ENCODE results near the gene CRACR2B.

Gene CRACR2B

DNA sequence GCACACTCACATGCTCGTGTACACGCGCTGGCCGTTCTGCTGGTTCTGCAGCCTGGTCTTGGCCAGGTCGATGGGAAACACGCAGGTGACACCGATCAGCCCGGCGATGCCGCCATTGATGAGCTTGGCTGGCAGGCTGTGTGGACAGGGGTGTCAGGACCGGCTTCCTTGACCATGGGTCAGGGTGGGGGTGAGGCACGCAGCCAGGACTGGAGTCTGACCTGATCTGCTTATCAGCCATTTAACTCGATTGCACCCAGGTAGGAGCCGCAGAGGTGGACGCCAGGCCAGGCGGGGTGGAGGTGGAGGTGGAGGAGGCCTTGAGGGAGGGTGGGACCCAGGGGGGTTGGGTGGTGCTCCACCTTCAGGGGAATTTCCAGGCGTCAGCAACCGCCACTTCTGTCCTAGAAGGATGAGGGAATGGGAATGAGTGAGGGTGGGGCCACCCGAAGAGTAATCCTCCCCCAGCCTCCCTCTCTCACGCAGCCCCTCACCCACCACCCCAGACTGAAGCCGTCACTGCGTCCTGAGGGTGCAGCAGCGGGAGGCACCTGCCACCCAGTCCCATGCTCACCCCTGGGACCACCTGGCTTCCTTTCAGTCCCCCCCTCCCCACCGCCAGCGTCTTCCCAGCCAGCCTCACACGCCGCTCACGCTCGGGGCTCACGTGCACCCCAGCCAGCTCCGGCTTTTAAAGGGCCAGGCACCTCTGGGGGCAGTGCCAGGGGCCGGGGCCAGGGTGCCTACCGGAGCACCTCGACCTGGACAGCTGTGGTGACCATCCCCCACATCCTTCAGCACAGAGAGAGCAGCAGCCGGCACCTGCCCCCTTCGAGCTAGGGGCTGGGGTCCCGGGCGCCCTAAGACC lies 32.7 kb upstream of the CRACR2B start:
- no peak for DNase-seq

DNA sequence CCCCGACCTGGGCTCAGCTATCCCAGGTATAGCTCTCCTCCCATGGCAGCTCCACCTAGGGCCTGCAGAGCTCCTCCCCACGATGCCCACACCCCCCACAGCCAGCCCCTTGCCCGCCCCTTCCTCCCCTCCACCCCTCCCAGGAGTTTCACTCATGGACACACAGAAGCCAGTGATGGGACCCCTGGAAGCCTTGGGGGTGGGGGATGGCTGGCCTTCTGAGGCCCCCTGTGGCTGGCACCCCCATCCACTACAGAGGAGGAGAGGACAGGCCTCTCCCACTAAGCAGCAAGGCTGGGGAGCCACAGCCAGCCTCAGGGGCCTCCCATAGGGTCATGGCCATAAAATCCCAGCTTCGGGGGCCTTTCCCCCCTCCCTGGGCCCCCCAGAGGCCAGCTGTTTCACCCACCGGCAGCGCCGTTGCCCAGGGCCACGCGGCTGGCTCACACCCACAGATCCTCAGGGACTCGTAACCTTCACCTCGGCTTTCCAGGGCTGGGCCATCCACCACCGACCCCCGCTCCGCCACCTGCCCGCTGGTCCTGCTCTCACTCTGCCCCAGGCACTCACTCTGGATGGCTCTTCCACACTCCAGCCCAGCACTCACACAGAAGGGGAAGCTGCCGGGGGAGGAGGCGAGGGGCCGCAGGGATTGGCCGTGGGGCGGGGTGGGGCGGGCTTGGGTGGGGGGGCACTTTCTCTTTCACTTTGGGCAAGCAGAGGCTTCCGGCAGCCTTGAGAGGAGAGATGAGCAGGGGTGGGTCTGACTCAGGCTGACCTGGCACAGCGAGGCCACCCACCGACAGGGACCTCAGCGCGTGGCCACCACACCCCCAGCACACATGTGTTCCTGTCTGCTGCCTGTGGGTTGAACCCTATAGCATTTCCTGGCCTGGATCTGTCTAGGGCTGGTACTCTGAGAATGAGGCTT lies 31.8 kb upstream of the CRACR2B start:
- no peak for DNase-seq

DNA sequence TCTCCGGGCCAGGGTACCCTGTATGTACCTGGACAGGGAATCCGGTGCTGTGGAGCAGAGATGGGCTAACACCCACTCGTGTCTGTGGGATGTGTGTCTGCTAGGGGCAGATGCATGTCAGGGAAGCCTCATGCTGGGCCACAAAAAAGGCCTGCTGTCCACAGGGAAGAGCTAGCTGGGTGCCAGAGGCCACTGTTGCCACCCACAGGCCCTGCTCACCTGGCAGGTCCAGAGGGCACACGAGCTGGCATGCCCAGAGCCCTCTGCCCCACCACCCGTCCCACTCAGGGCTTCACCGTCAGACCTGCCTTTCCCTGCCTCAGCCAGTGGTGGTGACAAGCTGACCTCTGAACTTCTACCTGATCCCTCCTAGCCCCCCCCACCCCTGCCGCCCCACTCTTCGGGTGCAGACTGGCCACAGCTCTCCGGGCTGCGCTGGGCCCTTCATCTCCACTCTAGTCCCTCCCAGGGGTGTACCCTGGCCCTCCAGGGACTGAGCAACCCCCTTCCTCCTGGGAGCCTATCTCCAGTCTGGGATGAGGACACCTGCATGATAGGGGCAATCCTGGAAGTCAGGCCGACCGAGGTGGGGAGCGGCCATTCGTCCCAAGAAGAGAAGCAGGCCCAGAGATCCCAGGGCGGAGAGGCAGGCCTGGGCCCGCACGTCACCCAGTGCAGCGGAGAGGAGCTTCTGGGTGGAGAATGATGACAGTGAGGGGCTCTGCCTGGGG lies 31.0 kb upstream of the CRACR2B start:
- DNase-seq: no peak

DNA sequence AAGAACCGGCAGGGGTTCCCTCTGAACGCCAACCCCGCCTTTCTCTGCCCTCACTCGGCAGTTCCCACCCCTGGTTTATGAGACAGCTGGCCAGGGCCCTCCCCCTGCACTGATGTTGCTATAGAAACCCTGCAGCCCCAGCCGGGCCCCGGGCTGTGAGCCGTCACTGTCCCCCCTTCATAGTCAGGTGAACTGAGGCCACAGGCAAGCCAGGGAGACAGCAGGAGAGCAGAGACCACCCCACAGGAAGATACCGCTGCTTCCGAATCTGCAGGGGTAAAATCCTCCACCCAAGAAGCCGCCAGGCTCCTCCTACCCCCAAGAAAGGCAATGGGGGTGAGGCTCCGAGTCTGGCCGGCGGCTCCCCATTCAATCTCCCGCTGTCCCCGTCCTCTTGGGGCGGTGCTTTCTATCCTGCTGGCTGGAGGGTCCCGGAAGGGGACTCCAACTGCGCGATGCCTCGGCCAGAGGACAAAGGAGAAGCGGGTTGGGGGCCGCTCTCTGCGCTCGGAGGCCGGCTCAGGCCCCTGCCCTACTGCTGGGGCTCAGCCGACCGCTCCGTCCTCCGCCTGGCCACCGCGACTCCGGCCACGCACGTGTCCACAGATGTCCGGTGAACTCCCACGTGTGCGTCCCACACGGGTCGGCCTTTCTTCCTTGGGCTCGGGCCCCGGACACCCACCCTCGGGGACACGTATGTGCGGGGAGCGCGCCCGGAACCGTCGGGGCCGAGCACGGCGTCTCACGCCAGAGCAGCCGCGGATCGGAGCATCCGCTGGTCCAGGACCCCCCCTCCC lies 30.2 kb upstream of the CRACR2B start:
- DNase-seq: no peak

DNA sequence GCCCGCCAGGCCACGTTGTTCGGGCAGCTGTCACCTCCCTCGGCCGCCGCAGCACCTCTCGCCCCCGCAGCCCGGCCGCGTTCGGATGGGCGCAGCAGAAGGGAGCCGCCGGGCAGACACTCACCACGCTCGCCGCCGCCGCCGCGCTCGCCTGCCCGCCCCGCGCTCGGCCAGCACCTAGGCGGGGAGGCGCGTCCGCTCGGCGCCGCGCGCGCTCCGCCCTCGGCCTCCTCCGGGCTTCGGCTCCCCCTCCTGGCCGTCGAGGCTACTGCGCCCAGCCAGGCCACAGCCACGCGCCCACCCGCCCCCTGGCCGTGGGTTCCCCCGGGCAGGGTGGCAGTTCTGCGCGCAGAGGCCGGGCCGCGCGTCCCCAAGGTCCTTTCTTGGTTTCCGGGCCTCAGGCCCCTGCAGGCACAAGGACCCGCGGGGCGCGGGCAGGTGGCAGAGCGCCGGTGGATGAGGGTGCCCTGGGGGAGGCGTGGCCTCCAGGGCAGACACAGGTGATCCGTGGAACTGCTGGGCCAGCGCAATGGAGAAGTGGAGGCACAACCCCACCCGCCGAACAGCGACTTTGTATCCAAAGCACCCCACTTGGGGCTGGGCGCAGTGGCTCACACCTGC lies 29.5 kb upstream of the CRACR2B start, which contains the start of gene SLC25A22:
TSS of gene SLC25A22 (minus strand) at position 189 of the 621 bp plus-strand sequence. CDS start 3,275 bp downstream, outside the sequence.
- no peak for DNase-seq

DNA sequence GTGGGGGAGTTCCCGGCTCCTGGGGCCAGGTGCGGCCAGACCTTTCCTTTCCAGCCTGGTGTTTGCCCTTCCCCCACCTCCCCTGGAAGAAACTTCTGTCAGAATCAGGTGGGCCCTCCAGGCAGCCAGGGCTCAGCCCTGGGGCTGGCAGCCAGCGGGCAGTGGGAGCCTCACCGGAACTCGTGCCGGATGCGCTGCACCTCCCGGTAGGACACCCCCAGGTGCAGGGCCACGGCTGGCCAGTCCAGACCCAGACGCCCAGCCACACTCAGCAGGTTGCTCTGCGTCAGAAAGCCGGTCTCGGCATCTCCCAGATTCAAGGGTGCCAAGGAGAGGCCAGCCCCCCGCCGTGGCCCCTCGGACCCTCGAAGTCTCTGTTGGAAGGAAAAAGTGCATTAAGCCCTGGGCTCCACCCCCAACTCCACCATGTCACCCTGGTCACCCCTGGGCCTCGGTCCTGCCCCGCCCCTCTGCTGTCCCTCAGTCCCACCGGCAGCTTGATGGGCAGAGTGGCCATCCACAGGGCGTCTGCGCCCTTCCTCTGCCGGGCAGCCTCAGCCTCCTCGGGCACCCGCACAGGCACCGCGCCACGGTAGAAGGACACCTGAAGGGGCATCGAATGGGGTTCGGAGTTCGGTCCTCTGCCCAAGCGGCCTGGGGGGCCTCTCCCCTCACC lies 27.9 kb upstream of the CRACR2B start:
- DNase-seq: no peak

DNA sequence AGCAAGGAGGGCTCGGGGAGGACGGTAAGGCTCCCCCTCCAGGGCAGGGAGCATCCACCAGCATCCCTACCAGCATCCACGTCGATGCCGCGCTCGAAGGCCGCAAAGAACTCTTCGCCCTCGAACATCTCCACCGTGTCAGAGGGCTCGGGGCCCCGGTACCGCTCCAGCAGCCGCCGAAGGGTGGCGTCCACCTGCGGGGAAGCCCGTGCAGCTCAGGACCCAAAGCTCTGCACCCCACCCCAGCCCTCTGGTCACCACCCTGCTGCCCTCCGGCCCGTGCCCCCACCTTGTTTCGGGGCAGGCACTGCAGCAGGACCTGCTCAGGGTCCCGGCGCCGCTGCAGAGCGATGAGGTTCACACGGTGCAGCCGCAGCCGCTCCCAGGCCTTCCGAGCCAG lies 27.2 kb upstream of the CRACR2B start:
- no peak for DNase-seq

DNA sequence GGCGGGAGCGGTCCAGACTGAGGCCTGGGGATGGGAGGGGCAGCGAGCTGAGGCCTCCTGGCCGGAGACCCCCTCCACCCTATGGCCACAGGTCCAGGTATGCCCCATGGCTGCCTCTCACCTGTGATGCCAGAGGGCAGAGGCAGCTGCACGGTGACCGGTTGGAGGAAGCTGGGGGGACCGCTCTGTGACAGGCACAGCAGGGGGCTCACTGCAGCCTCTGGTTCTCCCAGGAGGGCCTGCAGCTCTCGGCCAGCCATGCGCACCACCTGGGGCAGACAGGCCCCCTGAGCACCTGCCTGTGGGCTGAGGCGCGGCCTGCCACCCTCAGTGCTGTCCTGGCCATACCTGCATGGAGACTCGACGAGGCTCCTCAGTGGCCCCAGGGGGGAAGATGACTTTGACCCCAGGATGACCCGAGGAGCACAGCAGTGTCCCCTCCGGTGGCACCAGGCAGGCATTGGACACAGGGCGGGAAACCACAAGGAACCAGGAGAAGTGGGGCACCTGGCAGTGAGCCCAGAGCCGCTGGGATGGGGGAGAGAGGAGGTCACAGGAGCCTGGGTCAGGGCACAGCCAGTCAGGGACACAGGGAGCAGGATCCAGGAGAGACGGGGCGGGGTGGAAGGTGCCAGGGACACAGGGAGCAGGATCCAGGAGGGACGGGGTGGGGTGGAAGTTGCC lies 26.5 kb upstream of the CRACR2B start:
- DNase-seq: no peak

DNA sequence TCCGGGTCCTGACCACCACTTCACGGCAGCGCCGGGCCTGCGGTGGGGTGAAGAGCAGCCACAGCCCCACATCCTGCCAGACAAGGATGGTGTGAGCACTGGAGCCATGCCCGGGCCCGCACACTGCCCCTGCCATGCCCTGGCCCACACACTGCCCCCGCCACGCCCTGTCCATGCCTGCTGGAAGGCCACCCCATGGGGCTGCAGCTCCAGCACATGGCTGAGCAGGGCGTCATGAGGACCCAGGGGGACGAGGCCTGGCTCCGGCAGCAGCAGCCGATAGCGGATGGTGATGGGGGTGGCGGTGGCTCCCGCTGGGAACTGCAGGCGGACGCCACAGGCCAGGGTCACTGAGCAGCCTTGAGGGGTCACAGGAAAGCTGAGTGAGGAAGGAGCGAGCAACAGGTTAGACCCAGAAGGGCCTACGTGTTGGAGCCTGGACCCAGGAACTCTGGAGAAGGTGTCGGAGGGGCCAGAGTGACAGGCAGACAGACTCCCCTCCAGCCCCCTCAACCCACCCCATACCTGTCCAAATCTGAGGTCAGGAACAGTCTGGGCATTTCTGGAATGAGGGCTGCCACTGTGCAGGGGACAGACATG lies 25.6 kb upstream of the CRACR2B start:
- no peak for DNase-seq

DNA sequence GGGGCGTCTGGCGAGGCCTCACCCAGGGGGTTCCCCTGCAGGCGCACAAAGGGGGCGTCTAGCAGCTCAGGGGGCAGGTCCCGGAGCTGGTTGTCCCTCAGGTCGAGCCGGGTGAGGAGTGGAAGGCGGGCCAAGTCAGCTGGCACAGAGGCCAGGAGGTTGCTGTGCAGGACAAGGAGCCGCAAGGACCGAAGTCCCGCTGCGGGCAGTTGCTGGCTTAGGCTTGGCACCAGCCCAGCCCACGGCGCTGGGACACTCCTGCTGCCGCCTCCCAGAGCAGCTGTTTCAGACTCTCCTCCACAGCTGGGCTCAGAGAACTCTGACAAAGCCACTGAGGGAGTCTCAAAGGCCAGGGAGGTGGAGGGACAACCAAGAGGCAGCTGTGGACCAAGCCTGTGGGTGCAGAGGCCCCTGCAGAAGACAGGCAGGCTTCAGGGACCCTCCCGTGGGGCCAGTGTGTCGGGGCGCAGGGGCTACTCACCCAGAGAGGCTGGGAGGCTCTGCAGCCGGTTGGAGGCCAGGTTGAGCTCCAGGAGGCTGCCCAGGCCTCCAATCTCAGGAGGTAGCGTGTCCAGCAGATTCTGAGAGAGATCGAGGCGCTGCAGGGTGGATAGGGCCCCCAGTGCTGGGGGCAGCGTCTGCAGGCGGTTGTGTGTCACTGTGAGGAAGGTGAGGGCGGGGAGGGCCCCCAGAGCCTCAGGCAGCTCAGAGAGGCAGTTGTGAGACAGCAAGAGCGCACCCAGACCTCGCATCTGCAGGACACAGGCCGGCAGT lies 24.8 kb upstream of the CRACR2B start:
- DNase-seq: no peak

DNA sequence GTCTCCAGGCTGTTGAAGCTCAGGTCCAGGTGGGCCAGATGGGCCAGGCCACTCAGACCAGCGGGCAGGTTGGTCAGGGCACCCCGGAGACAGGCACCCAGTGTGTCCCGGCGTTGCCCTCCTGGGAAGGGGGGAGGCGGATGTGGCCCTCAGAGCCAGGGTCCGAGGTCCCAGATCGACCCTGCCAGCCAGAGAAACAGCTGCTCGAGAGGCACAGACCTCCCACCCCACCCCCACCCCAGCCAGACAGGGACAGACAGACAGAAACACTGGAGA lies 24.3 kb upstream of the CRACR2B start:
- no peak for DNase-seq

DNA sequence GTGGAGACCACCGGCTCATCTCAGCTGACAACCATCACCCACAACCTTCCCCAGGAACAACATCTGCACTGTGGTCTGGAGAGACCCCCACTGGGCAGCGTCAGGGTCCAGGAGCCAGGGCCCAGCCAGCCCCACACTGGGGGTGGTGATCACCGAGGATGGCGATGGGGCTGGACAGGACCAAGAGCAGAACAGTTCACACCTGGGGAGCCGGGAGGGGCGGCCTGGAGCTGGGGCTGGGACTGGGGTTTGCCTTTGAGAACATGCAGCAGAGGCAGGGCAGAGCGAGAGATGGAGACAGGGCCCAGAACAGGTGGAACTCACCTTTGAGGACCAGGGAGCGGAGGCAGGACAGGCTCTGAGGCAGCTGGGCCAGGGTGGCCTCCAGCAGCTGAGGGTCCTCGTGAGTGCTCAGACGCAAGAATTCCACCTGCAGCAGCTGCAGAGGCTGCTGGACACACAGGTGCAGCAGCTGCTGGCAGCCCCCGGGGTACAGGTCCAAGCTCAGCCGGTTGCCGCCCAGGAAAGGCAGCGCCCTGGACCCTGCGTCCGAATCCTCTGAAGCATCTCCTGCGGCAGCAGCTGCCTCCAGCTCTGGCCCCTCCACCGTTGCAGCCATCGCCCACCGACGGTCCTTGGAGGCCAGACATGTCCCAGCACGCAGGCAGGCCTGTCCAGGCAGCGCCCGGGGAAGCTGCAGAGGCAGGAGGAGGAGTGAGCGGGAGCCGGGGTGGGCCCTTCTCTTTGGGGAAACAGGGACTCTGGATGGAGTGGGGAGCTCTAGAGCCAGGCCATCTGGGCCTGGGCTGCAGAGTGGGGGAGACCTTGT lies 23.7 kb upstream of the CRACR2B start:
- DNase-seq: no peak

DNA sequence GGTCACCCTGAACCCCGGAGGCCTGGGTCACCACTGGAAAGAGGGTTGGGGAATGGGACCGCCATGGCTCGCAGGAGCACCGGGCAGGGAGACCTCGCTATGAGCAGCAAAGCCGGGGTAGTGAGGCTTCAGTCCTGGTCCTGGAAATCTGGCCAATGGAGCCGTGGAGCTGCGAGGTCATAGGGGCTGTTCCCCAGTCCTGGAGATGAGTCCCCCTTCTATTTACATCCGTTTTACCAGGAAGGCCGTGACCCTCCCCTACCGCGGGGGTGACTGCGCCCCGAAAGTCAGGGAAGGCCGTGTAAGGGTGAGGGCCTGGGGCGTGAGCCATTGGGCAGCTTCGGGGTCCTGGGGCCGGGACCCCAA lies 23.1 kb upstream of the CRACR2B start:
- no peak for DNase-seq

DNA sequence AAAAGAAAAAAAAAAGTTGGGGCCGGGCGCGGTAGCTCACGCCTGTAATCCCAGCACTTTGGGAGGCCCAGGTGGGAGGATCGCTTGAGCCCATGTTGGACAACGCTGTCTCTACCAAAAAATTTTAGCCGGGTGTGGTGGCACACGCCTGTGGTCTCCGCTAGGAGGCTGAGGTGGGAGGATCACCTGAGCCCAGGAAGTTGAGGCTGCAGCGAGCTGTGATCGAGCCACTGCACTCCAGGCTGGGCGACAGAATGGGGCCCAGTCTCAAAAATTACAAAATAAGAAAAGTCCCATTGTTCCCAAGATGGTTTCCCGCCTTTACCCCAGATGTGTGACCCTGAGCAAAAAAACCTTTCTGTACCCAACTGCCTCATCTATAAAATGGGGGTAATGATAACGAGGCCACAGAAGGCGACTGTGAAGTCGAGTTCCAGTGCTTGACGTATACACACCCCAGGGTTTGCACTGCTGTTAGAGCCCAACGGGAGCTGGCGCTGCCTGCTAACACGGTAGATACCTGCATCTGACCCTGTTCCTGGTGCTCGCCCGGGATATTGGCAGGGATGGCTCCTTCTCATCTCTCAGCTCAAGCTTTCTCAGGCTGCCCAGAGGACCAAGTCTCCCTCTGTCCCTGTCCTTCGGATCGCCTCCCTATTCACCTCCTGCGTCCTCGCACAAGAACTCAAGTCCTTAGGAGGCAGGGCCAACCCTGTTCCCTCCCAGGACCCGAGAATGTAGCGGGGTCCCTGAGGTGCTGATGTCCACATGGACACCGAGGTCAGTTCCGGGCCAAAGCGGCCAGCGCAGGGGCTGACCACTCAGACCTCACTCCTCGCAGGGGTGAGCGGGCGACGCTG lies 19.1 kb upstream of the CRACR2B start:
- DNase-seq: no peak

DNA sequence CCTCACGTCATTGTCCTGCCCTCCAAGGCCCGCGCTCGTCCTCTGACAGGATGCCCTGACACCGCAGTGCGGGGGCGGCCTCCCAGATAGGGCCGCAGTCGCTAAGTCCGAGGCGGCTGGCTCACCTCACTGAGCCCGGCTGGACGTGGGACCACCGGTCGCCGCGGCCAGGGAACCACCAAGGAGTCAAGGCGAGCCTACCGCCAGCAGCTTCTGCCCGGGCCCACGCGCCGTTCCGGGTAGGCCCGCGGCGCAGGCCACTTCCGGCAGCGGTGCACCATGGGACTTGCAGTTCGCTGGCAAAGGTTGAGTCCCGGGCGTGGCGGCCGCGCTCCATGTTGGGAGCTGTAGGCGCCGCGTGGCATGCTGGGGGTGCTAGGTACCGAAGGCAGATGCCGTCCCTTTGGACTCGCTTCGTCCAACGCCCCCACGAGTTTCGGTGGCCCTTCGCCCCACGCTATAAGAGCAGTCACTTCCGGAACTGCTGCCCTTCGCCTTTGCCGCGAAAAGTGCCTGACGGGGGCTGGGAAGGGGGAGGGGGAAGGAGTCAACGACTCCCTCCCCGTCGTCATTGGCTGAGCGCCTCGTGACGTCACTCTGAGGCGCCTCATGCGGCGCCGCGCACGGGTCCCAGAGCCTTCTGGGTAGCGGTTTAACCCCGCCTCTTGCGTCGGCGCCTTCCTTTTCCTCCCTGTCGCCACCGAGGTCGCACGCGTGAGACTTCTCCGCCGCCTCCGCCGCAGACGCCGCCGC lies 18.3 kb upstream of the CRACR2B start, which contains the start of gene RPLP2:
TSS of gene RPLP2 (plus strand) at position 681 of the 753 bp plus-strand sequence. CDS start 268 bp downstream, outside the sequence.
- DNase-seq: peak; percentile 97

DNA sequence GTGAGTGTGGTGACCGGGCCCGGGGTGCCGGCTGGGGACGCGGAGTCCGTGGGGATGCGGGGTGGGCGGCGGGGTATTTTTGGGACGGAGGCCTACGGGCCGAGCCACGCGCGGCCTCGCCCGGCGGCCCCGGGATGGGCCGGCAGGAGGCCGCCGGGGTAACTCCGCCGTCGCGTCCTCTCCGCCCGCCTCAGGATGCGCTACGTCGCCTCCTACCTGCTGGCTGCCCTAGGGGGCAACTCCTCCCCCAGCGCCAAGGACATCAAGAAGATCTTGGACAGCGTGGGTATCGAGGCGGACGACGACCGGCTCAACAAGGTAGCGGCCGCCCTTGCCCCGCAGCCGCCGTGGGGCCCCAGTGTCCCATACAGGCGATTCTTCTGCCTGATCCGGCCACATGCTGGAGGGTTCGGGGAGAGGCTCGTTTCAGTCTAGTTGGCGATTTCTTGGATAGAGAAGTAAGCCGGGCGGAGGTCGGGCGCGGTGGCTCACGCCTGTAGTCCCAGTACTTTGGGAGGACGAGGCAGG lies 17.6 kb upstream of the CRACR2B start:
- DNase-seq: no peak
